GM18502 (cell line): ENCODE results near the gene ACAA2.

Experiments used
- ATAC-seq: cut with Tn5 transposase; IDR thresholded peaks from one replicate; pipeline ENCODE4 v1.9.1; 2021; ENCODE audit warnings: mild to moderate bottlenecking; ENCODE audit not compliant: unreplicated experiment, poor library complexity

ACAA2 gene

DNA sequence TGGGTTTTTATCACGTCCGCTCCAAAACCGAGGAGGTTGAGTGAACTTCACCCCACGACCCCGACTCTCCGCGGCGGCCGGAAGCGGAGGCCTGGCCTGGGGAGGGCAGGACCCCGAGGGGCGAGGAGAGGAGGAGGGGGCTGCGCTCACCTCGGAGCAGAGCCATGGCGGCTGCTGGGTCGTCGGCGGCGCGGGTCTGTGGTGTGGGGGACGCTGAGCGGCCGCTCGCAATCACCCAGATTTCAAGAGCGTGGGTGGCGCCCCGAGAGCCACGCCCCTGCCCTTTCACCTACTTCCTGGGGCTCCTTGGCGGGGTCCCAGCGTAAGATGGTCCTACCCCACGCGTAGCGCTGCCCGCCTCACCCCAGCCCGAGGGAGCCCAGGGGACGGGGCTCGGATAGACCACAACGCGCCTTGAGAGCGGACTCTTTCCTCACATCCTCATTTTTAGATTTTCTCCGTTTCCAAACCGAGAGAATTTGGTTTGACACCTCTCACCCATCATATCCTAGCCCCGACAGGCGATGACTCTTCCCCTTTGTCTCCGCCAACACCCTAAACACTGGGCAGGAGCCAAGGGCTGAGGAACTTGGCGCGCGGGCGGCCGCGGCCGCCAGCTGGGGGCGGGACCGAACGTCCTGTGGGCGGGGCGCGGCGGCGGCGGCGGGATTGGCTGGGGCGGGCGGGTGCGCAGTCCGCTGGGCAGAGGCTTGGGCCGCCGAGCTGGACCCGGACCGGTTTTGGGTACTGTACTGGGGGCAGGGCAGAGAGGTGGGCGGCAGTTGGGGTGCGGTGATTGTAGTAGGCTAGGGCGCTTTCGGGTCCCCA, at the start of gene ACAA2:
Gene ACAA2, minus strand, starts transcription at position 215 of the 828 bp plus-strand sequence. Its CDS starts 49 bp downstream, at position 166.
- peak; percentile 84 for ATAC-seq

DNA sequence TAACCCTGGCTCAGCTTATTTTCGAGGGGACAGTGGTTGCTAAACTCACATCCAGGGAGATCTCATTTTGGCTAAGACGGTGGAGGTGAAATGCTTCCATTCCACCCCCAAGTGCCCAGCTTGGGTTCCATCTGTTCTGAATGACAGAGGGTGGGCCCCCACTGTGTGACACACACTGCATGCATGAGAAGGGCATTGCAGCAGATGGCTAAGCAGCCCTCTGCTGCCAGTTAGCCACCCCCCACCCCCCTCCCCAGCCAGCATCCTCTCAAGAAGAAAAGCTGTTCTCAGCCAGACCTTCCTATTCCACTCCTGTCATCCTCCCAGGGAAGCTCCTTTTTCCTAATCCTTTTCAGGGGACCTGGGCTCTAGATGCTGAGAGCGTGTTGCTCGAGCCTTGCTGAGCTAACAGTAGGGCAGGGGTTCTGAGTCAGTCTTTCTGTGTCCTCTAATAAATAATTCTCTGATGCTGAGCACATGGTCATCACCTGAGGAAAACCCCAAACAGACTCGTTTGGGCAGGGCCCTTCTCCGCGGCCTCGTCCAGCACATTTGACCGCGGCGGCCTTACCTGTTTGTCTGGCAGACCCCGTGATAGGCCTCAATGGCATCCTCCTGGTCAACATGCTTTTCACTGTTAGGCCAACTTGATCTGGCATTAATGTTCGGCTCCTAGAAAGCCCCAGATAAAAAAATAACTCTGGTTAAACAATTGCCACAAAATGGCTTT, 49.5 kb upstream of the ACAA2 start:
- ATAC-seq: no peak

DNA sequence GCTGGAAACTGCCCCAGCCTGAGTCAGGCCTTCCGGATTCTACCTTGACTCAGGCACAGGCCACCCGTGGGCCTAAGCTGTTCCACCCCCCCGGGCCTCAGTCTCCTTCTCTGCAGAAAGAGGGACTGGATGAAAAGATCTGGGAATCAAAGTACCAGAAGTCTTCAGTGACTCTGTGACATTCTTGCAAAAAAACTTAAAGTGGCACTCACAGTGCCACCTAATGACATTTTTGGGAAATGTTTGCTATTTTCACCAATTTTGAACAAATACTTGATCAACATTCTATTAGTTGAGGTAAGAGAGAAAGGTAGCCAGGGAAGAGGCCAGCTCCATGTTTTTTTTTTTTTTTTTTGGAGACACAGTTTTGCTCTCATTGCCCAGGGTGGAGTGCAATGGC, 48.3 kb upstream of the ACAA2 start:
- no peak for ATAC-seq

DNA sequence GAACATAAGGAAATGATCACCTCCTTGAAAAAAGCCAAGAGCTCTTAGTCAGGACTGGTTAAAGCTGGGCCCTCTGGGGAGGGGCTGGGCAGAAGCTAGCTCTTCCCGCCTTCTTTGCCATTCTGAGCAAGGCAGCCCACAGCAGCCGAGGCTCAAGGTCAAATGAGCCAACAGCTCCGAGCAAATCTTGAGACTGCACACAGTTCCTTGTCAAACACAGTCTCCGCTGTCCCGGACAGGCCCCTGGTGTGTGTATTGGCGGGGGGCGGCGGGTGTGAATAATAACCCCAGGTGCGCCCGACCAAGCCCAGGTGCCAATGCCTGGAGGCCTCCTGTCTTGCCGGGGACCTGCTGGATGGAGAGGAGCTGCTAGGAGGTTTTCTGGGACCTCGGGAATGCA, 46.4 kb upstream of the ACAA2 start:
- ATAC-seq: no peak

GRCh38 chr18:49859021-49859359, 45.7 kb upstream of the ACAA2 start:
- no peak for ATAC-seq

- ATAC-seq: no peak
Measured at GRCh38 chr18:49858309-49859020, 45.1 kb upstream of the ACAA2 start.

- no peak for ATAC-seq
Measured at GRCh38 chr18:49857708-49858107, 44.4 kb upstream of the ACAA2 start.

DNA sequence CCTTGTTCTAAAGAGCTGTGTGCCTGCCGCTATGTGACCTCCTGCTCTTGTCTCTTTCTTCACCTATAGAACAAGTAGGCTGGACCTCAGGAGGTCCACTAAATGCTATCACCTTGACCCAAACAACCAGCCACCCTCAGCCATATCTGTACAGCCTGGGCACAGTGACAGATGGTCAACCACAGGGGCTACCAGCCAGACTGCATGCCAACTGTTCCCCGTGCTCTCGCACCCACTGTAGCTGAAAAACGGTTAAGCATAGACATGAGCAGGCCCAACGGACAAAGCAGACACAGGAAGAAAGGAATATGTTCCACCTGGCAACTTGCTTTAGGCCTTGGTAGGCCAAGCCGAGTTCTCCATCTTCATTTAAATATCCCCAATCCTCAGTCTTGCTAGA, 43.2 kb upstream of the ACAA2 start:
- no peak for ATAC-seq

DNA sequence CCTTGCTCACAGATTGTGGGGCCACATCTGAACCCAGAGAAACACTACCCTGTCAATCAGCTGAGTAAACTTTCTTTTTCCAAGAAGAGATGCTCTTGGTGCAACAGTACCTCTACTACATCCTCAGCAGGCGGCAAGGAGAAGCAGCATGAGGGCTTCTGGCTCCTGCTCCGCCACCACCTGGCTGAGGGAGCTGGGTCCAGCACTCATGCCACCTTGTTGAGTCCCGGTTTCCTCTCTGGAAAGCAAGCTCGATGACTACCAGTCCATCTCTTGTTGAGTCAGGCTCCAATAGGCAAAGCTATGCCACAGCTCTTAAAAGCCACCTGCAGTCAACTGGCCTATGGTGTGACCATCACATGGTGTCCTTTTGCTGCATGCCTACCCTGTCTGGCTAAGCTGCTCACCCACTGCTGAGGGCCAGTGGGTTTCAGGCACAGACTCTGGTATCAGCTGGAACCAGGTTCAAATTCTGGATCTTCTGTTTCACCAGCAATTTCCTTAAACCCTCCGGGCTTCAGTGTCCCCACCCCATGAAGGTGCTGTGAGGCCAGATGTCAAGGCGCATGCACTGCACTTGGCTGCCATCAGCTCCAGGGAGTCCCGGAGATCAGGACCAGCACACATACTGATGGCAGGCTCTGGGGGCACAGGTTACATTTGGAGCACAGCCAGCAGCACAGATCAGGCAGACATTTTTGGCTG, 42.5 kb upstream of the ACAA2 start:
- no peak for ATAC-seq

- no peak for ATAC-seq
Measured at GRCh38 chr18:49854681-49855080, 41.3 kb upstream of the ACAA2 start.

GRCh38 chr18:49853436-49853835, 40.1 kb upstream of the ACAA2 start:
- ATAC-seq: no peak

DNA sequence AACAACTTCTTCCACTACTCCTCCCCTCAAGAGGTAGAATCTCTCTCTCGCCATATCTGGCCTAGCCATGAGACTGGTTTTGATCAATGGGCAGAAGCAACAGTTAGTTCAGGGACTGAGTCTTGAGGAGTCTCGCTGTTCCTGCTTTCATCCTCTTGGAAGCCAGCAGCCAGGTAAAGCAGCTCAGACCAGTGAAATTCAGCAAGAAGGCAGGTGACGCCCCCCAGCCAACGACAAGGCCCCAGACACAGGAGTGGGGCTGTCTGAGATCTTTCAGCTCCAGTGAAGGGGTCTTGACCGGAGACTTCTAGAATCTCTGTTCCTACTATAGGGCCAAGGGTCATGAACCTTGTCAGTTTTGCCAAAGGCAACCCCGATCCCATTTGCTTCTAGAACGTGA, 39.7 kb upstream of the ACAA2 start:
- ATAC-seq: no peak

DNA sequence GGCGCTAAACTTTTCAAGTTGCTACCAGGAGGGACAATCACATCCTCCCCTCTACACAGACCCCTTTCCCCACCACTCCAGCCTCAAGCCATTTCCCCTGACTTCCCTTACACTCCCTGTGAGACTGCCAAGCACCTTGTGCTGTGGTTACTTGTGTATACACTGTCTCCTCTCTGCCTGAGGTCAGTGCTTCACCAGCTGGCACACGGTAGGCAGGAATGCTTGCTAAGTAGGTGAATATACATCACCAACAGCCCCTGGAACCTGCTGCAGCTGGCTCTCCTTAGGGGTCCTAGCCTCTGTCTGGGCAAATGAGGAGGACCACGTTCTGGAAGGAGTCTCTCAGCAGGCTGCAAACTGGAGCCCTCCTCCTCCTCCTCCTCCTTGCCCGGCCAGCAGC, 38.3 kb upstream of the ACAA2 start:
- no peak for ATAC-seq

DNA sequence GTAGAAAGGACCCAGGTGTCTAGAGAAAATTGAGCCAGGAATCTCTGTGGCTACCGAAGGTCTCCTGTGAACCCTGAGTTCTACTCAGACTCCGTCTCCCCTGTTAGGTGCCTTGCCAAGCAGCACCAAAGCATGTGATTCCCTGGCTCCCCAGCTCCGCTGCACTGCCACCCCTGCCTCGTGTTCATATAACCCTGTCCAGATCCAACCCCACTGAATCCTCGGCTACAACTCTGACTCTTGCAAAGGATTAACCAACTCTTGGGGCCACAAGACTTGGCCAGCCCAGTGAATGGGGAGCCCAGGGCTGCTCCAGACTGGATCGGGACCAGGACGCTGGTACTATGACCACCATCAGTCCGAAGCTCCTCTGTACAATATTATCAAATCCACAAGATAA, 37.3 kb upstream of the ACAA2 start:
- ATAC-seq: no peak

- no peak for ATAC-seq
Measured at GRCh38 chr18:49849331-49850217, 36.2 kb upstream of the ACAA2 start.

- ATAC-seq: no peak
Measured at GRCh38 chr18:49848115-49848514, 34.8 kb upstream of the ACAA2 start.

DNA sequence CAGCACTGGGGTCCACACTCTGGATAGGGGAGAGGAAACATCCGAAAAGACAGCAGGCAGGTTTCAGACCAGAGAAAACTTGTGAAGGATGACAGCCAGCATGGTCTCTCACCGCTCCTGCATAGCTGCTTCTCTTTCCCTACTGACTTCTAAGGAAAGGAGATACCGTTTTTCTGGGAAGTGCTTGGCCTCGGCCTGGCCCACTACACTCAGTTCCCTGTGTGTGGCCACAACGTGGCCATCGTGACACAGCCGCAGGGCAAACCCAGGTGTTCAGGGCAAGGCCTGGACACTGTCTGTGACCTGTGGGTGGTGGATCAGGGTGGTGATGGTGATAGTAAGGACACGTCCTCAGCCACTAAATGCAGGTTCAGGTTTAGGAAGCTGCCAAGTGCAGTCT, 34.2 kb upstream of the ACAA2 start:
- ATAC-seq: no peak

DNA sequence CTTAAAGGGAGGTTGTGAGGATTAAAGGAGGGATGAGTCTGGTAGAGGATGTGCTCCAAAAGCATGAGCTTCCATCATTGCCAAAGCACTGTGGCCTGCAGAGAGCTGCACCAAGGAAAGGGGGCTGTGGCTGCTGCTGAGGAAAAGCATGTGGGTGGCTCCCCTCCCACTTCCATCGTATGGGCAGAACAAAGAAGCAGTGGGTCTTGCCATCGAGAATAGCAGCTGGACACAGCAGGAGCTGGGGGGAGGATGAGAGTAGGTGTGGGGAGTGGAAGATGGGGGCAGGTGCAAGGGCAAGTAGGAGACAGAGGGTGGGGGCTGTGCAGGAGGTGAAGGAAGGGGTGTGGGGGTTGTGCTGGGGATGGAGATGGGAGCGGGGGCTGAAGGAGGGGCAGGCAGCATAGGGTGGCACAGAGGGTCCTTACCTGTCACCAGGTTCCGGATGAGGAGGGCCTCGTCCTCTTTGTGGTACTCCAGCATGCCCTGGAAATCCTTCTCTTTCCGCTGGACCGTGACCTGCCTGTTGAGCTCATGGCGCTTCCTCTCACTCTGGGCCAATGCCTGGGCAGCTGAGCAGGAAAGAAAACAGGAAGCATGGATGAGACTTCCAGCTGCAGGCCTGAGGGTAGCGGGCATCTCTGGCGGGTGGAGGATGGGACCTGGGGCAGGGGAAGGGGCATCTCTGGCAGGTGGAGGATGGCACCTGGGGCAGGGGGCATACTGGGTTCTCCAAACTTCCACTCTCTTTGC, 33.6 kb upstream of the ACAA2 start:
- no peak for ATAC-seq

GRCh38 chr18:49846361-49846662, 33.0 kb upstream of the ACAA2 start:
- no peak for ATAC-seq
